HG02642 (cell line): ENCODE measurements around the gene TAX1BP1.
"Not testable (repeated sequence)": the region's sequence is repeated elsewhere in the genome, so short reads cannot be mapped to it uniquely, and the experiment has no call there.

ENCODE experiments used
- ATAC-seq: cut with Tn5 transposase; IDR thresholded peaks from one replicate; pipeline ENCODE4 v1.9.1; 2021; ENCODE audit warnings: mild to moderate bottlenecking; ENCODE audit not compliant: unreplicated experiment, poor library complexity

Gene TAX1BP1

DNA sequence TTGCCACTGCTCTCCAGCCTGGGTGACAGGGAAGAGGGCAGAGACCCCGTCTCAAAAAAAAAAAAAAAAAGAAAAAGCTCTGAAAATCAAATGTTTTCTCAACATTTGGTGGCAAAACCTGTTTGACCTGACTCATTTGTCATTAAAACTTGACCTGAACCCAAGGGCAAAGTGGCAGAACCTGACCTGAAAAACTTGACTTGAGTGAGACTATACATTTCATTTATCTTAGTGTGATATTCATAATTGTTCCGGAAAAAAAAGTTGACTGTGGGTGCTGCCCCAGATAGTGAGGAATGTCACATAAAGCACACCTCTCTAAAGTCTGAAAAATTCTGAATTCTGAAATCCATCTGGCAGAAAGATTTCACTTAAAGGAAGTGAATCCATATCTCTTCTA lies 2.3 kb upstream of the TAX1BP1 start:
- ATAC-seq: no peak

- ATAC-seq: peak; percentile 32
Measured at GRCh38 chr7:27739301-27739908, 557 bp upstream of the TAX1BP1 start.

DNA sequence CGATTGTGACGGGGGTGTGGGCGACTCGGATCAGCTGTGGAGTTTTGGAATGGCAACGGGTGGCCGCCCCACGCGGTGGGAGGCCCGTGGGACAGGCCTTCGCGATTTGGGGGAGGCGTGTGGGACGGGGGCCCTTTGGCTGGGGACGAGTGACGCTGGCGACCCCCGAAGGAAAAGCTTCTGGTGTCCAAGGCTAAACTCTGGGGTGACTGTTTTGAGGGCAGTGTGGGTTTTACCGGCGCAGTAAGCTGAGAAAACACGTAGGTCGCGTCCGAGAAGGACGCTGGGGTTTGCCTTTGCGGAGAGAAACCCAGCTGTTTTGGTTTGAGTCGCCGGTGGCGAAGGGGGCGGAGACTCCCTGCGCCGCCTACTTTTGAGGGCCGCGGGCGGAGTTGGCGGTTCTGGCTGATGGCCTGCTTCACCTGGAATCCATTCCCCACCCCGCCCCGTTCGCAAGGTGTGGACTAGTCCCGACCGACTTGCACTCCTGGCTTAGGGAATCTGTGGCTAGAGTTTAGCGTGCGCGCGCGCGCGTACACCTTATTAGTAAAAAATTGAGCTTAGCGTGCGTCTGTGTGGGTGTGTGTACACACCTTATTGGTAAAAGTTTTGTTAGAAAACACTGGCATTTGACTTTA lies 606 bp downstream of the TAX1BP1 start:
- peak; percentile 80 for ATAC-seq

DNA sequence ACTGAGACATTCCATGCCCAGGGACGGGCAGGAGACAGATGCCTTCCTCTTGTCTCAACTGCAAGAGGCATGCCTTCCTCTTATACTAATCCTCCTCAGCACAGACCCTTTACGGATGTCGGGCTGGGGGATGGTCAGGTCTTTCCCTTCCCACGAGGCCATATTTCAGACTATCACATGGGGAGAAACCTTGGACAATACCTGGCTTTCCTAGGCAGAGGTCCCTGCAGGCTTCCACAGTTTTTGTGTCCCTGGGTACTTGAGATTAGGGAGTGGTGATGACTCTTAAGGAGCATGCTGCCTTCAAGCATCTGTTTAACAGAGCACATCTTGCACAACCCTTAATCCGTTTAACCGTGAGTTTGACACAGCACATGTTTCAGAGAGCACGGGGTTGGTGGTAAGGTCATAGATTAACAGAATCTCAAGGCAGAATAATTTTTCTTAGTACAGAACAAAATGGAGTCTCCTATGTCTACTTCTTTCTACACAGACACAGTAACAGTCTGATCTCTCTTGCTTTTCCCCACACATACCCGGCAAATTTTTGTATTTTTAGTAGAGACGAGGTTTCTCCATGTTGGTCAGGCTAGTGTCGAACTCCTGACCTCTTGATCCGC lies 2.2 kb downstream of the TAX1BP1 start:
- not testable (repeated sequence) for ATAC-seq

DNA sequence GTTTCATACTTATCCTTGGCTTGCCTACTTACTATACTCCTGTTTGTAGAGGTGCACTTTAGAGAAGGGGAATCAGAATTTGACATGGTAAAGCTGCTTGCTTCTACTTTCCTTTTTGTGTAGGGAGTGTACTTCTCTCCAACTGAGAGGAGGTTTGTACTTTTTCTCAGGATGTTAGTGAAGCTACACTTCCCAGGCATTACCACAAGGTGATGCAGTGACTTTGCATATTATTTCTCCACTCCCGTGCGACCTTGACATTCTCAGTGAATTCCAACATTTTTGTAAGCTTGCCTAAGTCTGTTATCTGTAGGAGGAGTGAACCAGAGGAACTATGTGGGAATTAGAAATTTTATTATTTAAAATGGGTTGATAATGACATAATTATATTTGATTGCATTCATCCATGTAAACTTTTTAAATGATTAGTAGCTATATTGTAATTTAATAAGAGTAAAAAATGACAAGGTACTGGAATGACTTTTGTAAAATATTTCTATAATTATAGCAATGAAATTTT lies 5.2 kb downstream of the TAX1BP1 start:
- no peak for ATAC-seq

- ATAC-seq: no peak
Measured at GRCh38 chr7:27746486-27746885, 6.5 kb downstream of the TAX1BP1 start.

DNA sequence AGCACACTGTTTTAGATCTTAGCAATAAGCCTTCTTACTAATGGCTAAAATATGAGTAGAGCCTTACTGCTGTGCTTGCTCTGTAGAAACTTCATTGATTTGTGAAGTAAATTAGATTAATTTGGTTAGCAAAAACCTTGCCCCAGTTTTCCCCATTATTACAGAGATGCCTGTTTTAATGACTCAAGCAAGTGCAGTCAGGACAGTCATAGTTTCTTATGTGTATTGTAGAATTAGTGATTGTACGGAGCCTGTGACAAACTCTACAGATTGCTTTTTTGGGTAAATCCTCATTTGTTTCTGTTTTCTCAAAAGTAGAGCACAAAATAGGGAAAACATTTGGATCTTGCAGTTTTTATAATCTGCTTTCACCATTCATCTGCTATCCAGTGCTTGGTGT lies 7.0 kb downstream of the TAX1BP1 start:
- no peak for ATAC-seq

DNA sequence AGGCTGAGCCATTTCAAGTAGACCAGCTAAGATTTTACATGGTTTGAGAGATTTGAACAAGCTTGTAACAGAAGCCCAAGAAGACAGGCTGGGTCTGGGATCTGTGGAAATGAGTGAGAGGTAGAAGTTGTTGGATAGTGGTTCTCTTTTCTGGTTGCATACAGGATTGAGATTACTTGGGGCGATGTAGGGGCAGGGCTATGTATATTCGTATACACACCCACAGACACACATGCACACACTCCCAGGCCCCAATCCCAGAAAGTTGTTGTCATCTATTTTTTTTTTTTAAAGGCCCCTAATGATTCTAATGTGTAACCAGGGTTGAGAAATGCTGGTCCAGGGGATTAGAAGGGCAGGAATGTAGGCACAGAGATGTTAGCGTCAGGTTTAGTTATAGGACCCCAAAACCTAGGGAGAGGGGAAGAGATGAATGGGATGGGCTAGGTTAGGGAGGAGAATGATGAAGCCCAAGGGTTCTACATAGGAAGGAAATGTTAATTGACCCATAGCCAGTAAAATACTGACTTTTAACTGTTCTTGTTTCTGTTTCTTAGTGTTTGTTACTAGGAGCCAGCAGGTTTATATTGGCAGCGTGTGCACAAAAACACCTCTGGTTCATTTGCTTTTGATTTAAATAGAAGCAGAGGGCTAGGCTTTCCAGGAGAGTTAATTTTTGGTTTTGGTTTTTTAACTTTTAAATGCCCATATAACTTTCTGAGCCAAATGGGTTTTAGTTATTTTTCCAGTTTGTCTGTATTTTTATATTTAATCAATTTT lies 7.8 kb downstream of the TAX1BP1 start:
- ATAC-seq: no peak

- ATAC-seq: no peak
Measured at GRCh38 chr7:27750316-27750715, 10.4 kb downstream of the TAX1BP1 start.

GRCh38 chr7:27751888-27752660 lies 12.1 kb downstream of the TAX1BP1 start:
- ATAC-seq: no peak

GRCh38 chr7:27753863-27754262 lies 13.9 kb downstream of the TAX1BP1 start:
- no peak for ATAC-seq

GRCh38 chr7:27756298-27756697 lies 16.3 kb downstream of the TAX1BP1 start:
- no peak for ATAC-seq

GRCh38 chr7:27759491-27759890 lies 19.5 kb downstream of the TAX1BP1 start:
- ATAC-seq: no peak

DNA sequence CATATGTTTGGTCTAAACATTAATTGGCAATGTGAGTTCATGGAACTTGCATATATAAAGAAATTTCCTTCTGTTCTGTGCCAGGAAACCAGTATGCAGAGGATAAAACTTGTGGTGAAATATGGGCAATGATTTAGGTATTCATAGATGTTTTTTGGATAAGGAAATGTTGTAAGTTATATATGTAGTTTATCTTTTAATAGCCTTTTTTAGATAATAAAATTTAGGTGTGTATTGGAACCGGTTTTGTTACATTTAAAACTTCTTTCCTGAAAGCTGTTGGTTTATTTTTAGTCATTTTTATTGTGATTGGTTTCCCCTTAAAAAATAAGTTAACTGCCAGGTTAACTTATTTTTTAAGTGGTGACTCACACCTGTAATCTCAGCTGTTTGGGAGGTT lies 22.1 kb downstream of the TAX1BP1 start:
- ATAC-seq: no peak

- ATAC-seq: no peak
Measured at GRCh38 chr7:27763983-27764508, 24.1 kb downstream of the TAX1BP1 start.

DNA sequence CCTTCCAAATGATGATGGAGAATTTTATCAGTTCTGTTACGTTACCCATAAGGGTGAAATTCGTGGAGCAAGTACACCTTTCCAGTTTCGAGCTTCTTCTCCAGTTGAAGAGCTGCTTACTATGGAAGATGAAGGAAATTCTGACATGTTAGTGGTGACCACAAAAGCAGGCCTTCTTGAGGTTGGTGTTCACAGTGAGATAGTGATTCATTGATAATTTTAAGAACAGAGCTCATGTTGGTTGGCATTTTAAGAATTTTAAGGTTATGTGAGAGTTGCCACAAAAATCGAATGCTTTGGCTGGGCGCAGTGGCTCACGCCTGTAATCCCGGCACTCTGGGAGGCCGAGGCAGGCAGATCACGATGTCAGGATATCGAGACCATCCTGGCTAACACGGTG lies 25.9 kb downstream of the TAX1BP1 start:
- ATAC-seq: no peak

GRCh38 chr7:27767374-27767773 lies 27.4 kb downstream of the TAX1BP1 start:
- ATAC-seq: no peak

DNA sequence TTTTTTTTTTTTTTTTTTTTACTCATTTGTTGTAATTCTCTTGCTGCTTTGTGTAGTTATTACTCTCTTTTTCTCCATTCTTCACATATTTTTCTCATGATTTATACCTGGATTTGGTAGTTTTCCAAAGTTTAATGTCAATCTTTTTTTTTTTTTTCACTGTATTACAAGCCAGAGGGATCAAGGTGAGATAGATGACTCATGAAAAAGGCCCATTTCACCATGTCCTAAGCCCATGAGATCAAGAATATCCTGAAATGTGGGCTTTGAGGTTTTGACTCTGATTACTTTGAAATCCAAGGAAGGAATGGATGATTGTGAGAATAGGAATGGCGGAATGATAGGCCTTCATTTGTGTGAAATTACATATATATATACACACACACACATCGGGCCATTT lies 31.1 kb downstream of the TAX1BP1 start:
- ATAC-seq: no peak

GRCh38 chr7:27774717-27775328 lies 34.9 kb downstream of the TAX1BP1 start:
- no peak for ATAC-seq

DNA sequence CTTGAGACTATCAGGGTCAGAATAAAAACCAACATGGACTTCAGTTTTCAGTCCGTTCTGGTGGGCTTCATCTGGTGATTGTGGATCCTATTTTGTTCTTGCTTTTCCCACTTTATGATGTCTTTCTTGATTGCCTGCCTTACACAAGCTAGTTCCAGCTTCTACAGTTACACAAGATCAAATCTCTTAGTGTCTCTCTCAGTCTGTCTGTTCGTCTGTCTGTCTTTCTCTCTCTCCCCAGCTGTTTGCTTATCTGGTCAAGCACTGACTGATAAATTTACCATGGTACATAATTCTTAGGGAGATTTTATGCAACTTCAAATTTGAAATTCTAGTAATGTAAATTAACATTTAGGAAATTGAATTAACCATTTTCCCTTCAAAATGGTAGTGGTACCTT lies 35.8 kb downstream of the TAX1BP1 start:
- no peak for ATAC-seq
